ENCODE measurements around the gene SENP3. TPM values are rescaled to one million over a fixed set of nuclear protein-coding genes. Genes with fewer than 3 reads are reported as not detected.

The SENP3 gene
- total and polyA plus RNA-seq, 2 experiments from 2014 or later = 35.4 to 61.1 TPM

DNA sequence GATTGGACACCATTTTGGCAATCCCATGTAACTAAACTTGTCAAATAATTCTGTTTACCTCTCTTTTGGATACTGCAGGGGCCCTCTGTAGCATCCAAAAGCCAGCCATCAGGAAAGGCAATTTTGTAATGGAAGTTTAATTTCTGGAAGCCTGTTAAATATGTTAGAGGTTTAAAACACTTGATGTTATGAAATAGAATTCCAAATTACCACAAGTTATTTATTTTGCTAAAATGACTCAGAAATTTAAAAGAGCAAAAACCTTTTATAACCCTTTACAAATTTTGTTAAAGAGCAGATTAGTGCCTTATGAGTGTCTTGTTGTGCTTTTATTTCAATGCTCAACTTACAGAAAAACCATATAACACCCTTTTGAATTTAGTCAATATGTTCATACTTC lies 32.9 kb upstream of the SENP3 start:
- no peak overlapping the region for H3K4me2 ChIP-seq
- TF ChIP-seq EZH2 (IDR thresholded peaks at IDR 0.05; ENCODE audit: borderline replicate concordance) = no peak
- TF ChIP-seq, protein P1, sequence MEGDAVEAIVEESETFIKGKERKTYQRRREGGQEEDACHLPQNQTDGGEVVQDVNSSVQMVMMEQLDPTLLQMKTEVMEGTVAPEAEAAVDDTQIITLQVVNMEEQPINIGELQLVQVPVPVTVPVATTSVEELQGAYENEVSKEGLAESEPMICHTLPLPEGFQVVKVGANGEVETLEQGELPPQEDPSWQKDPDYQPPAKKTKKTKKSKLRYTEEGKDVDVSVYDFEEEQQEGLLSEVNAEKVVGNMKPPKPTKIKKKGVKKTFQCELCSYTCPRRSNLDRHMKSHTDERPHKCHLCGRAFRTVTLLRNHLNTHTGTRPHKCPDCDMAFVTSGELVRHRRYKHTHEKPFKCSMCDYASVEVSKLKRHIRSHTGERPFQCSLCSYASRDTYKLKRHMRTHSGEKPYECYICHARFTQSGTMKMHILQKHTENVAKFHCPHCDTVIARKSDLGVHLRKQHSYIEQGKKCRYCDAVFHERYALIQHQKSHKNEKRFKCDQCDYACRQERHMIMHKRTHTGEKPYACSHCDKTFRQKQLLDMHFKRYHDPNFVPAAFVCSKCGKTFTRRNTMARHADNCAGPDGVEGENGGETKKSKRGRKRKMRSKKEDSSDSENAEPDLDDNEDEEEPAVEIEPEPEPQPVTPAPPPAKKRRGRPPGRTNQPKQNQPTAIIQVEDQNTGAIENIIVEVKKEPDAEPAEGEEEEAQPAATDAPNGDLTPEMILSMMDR (IDR thresholded peaks at IDR 0.05; ENCODE audit: poor library complexity) = no peak
- TF ChIP-seq EZH2phosphoT487 (IDR thresholded peaks at IDR 0.05; ENCODE audit: low read depth, severe bottlenecking, unreplicated experiment) = no peak

DNA sequence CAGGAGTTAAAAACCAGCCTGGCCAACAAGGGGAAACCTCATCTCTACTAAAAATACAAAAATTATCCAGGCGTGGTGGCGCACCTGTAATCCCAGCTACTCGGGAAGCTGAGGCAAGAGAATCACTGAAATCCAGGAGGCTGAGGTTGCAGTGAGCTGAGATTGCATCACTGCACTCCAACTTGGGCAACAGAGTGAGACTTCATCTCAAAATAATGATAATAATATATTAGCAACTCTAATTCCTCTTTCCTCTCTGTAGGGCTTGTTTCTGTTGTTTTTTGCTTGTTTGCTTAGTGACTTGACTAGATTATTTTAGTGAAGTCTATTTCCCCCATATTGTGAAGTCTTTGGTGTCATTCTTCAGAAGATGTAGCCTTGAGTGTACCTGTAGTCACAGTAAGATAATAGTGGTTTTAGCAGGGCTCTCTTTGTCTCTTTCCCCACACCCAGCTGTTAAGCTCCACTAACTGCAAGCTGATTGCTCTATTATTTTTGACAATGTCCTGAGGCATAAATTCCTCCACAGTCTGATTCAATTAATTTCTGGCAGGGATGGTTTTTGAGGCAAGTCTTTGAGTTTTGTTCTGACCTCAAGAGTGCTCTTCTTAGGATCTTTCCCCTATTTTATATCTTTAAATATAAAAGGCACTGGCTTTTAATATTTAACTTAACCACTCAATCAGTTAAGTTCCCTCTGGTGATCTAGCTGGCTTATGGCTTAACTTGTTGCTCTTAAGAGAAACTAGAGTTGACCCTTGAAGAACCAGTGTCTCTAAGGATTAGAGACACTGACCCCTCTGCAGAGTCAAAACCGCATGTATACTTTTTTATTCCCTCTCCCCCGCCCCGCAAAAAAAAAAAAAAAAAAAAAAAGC lies 31.5 kb upstream of the SENP3 start:
- Histone ChIP-seq H3K27me3 (no peaks in the 10 kb centered on the region), H2AFZ (no peak overlapping the region), H3K4me2 (no peak overlapping the region), H3K79me2 (no peaks in the 10 kb centered on the region), H3K9me2 (replicated peaks; ENCODE audit: insufficient read depth) (no peaks in the 10 kb centered on the region), H3K27ac (no peak overlapping the region), H4K20me1 (ENCODE audit: insufficient read depth, poor library complexity, severe bottlenecking) (no peaks in the 10 kb centered on the region), H3K4me3 (no peak overlapping the region), H3K4me1 (ENCODE audit: insufficient read depth) (no peaks in the 10 kb centered on the region), H3K36me3 (replicated peaks; ENCODE audit: insufficient read depth, low read depth) (no peaks in the 10 kb centered on the region), H3K9me3 (ENCODE audit: low read depth) (peaks cover 13% of the 10 kb centered on the region)
- TF ChIP-seq EZH2 (IDR thresholded peaks at IDR 0.05; ENCODE audit: borderline replicate concordance) (no peak), EZH2phosphoT487 (IDR thresholded peaks at IDR 0.05; ENCODE audit: low read depth, severe bottlenecking, unreplicated experiment) (no peak)
- TF ChIP-seq, protein P1 (IDR thresholded peaks at IDR 0.05; ENCODE audit: poor library complexity) = no peak
- WGBS (ENCODE audit: low lambda C conversion rate, missing lambda C conversion rate) = 87% methylated on average over 6 of the region's 6 CpGs
- DNase-seq (ENCODE audit: low spot score) = no peak

More for the DNA sequence above, 32.9 kb upstream of the SENP3 start:
- no peaks in the 10 kb centered on the region for H3K79me2 ChIP-seq
- H3K9me2 ChIP-seq (replicated peaks; ENCODE audit: insufficient read depth) = no peaks in the 10 kb centered on the region
- H3K9me3 ChIP-seq (ENCODE audit: low read depth) = peaks cover 13% of the 10 kb centered on the region
- no peaks in the 10 kb centered on the region for H4K20me1 ChIP-seq (ENCODE audit: insufficient read depth, poor library complexity, severe bottlenecking)
- H3K4me1 ChIP-seq (ENCODE audit: insufficient read depth) = no peaks in the 10 kb centered on the region
- no peak overlapping the region for H3K27ac ChIP-seq
- H2AFZ ChIP-seq = no peak overlapping the region
- no peaks in the 10 kb centered on the region for H3K27me3 ChIP-seq
- H3K4me3 ChIP-seq = no peak overlapping the region
- no peak for DNase-seq (ENCODE audit: low spot score)
- no peaks in the 10 kb centered on the region for H3K36me3 ChIP-seq (replicated peaks; ENCODE audit: insufficient read depth, low read depth)

DNA sequence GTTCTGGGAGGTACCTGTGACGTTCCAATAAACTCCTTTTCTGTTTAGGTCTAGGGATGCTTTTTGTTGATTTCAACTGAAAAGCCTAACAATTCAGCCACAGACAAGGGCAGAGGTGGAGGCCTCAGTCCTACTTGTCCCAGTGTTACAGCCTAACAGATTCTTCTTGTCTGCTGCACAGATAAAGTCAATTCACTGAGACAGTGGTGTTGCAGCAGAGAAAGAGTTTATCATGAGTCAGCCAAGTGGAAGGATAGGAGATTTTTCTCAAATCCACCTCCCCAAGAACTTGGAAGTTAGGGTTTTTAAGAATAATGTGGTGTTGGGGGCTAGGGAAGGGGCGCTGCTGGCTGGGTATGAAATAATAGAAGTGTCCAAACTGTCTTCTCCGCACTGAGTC lies 23.7 kb upstream of the SENP3 start:
- Histone ChIP-seq H3K4me3 (no peak overlapping the region), H4K20me1 (ENCODE audit: insufficient read depth, poor library complexity, severe bottlenecking) (no peaks in the 10 kb centered on the region), H3K27ac (no peak overlapping the region), H3K27me3 (no peaks in the 10 kb centered on the region), H2AFZ (no peak overlapping the region), H3K4me2 (no peak overlapping the region), H3K9me3 (ENCODE audit: low read depth) (no peaks in the 10 kb centered on the region), H3K79me2 (no peaks in the 10 kb centered on the region), H3K4me1 (ENCODE audit: insufficient read depth) (no peaks in the 10 kb centered on the region), H3K9me2 (replicated peaks; ENCODE audit: insufficient read depth) (no peaks in the 10 kb centered on the region), H3K36me3 (replicated peaks; ENCODE audit: insufficient read depth, low read depth) (no peaks in the 10 kb centered on the region)
- DNase-seq (ENCODE audit: low spot score) = no peak
- WGBS (ENCODE audit: low lambda C conversion rate, missing lambda C conversion rate) = 80% methylated on average over 3 of the region's 3 CpGs
- TF ChIP-seq, protein P1 (IDR thresholded peaks at IDR 0.05; ENCODE audit: poor library complexity) = no peak
- TF ChIP-seq EZH2 (IDR thresholded peaks at IDR 0.05; ENCODE audit: borderline replicate concordance) (no peak), EZH2phosphoT487 (IDR thresholded peaks at IDR 0.05; ENCODE audit: low read depth, severe bottlenecking, unreplicated experiment) (no peak)
